BLaER1 treated with 17β-estradiol and CSF1 and Interleukin-3, amounts not matched to agents 10 nM and 100 nM (cell line): Measurements from ENCODE around the gene LRRC8A.
"Not testable (repeated sequence)": the region's sequence is repeated elsewhere in the genome, so short reads cannot be mapped to it uniquely, and the experiment has no call there.

Experiments used
- H3K27ac ChIP-seq, 11 experiments: shearing (Covaris generic); formaldehyde crosslinking; 2 replicates each; pipeline ENCODE4 v1.8.1; 2022
- H3K27me3 ChIP-seq, 11 experiments: shearing (Covaris generic); formaldehyde crosslinking; 2 replicates each; pipeline ENCODE4 v1.8.1; 2022
- H3K36me3 ChIP-seq, 11 experiments: shearing (Covaris generic); formaldehyde crosslinking; 2 replicates each; pipeline ENCODE4 v1.8.1; 2022
- H3K4me1 ChIP-seq, 10 experiments: shearing (Covaris generic); formaldehyde crosslinking; 2 replicates each; pipeline ENCODE4 v1.8.1; 2022
- H3K4me2 ChIP-seq, 11 experiments: shearing (Covaris generic); formaldehyde crosslinking; 2 replicates each; pipeline ENCODE4 v1.8.1; 2022
- H3K4me3 ChIP-seq, 10 experiments: shearing (Covaris generic); formaldehyde crosslinking; 2 replicates each; pipeline ENCODE4 v1.8.1; 2022
- H3K9ac ChIP-seq, 11 experiments: shearing (Covaris generic); formaldehyde crosslinking; 2 replicates each; pipeline ENCODE4 v1.8.1; 2022
- H3K9me3 ChIP-seq, 11 experiments: shearing (Covaris generic); formaldehyde crosslinking; replicated peaks in 1 of 11; 2 replicates each; pipeline ENCODE4 v1.8.1; 2022
- H4K20me1 ChIP-seq, 11 experiments: shearing (Covaris generic); formaldehyde crosslinking; 2 replicates each; pipeline ENCODE4 v1.8.1; 2022
- Cebpa-rat ChIP-seq, 11 experiments: shearing (Covaris generic); IDR thresholded peaks; 2 replicates each; pipeline ENCODE4 v1.8.1; 2022

Gene LRRC8A

DNA sequence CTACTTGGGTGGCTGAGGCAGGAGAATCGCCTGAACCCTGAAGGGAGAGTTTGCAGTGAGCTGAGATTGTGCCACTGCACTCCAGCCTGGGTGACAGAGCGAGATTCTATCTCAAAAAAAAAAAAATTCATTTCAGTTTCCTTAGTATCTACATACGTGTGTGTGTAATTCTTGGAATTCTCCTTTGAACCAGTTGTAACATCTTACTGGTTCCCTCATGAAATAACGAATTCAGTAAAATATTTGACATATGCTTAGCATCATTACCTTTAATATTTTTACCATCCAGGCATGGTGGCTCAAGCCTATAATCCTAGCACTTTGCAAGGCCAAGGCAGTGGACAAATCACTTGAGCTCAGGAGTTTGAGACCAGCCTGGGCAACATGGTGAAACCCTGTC is 47.6 kb downstream of the LRRC8A start:
- peaks cover 0 to 4% (median 0%) of the 10 kb centered on the region in 10 experiments; a peak in 1 of 20 replicates for H3K4me1 ChIP-seq
- no peak for TF ChIP-seq Cebpa-rat (IDR thresholded peaks at IDR 0.05)
- no peaks in the 10 kb centered on the region for H3K27me3 ChIP-seq
- H3K9me3 ChIP-seq, result no peaks in the 10 kb centered on the region
- H3K27ac ChIP-seq, result no peak overlapping the region
- H4K20me1 ChIP-seq, result no peaks in the 10 kb centered on the region
- H3K4me3 ChIP-seq, result no peak overlapping the region
- peaks cover 0 to 22% (median 5%) of the 10 kb centered on the region in 11 experiments; a peak in 5 of 22 replicates for H3K36me3 ChIP-seq
- no peak overlapping the region for H3K4me2 ChIP-seq
- H3K9ac ChIP-seq, result no peak overlapping the region

DNA sequence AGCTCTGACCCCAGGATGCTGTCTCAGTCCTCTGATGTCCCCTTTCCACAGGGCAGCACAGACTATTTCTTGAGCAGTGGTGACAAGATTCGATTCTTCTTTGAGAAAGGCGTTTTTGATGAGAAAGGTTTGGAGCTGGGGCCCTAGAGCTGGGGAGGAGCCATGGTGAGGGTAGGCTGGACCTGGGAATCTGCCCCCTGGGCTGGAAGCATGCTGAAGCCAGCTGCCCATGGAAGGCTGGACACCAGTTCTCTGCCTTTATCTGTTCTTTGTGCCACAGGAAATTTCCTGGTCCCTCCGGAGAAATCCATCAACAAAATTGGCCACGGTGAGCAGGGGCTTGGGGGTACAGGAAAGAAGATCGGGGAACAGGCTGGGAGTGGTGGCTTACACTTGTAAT is 51.8 kb downstream of the LRRC8A start:
- Histone ChIP-seq H3K27ac (no peak overlapping the region), H3K9me3 (no peaks in the 10 kb centered on the region), H4K20me1 (no peaks in the 10 kb centered on the region; a peak in 1 of 22 replicates), H3K4me2 (no peak overlapping the region), H3K9ac (no peak overlapping the region; a peak in 1 of 22 replicates), H3K27me3 (no peaks in the 10 kb centered on the region), H3K36me3 (peaks cover 0 to 23% (median 8%) of the 10 kb centered on the region in 11 experiments; a peak in 5 of 22 replicates), H3K4me3 (no peak overlapping the region), H3K4me1 (no peaks in the 10 kb centered on the region)
- TF ChIP-seq Cebpa-rat (IDR thresholded peaks at IDR 0.05), result no peak

DNA sequence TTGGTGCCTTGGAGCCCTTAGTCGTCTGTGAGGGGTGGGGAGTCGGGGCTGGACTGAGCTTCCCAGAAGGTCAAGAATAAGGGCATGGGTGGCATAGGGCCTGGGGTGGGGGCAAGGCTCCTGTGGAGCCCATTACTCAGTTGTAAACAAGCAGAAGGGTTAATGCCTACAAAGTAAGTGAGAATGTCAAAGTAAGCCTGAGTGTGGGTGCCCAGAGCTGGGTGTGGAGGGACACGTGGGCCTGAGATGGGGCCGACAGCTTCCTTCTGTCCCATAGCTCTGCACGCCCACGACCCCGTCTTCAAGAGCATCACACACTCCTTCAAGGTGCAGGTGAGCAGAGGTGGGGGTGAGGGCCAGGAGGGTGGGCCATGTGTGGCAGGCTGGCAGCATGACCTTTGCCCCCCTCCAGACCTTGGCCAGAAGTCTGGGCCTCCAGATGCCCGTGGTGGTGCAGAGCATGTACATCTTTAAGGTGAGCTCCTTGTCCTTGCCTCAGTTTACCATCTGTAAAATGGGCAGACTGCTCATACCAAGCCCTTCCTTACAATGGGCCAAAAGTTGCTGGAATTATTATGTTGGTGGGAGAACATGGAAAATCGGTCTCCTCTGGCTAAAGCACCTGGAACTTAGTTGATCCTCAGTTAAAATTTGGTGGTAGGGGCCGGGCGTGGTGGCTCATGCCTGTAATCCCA is 54.4 kb downstream of the LRRC8A start:
- no peak overlapping the region for H3K4me3 ChIP-seq
- H4K20me1 ChIP-seq, result no peaks in the 10 kb centered on the region; a peak in 1 of 22 replicates
- H3K36me3 ChIP-seq, result peaks cover 0 to 21% (median 8%) of the 10 kb centered on the region in 11 experiments; a peak in 8 of 22 replicates
- no peak overlapping the region for H3K27ac ChIP-seq
- no peak for TF ChIP-seq Cebpa-rat (IDR thresholded peaks at IDR 0.05)
- no peaks in the 10 kb centered on the region for H3K27me3 ChIP-seq
- no peak overlapping the region for H3K9ac ChIP-seq
- no peaks in the 10 kb centered on the region for H3K4me1 ChIP-seq
- no peak overlapping the region for H3K4me2 ChIP-seq
- no peaks in the 10 kb centered on the region for H3K9me3 ChIP-seq

DNA sequence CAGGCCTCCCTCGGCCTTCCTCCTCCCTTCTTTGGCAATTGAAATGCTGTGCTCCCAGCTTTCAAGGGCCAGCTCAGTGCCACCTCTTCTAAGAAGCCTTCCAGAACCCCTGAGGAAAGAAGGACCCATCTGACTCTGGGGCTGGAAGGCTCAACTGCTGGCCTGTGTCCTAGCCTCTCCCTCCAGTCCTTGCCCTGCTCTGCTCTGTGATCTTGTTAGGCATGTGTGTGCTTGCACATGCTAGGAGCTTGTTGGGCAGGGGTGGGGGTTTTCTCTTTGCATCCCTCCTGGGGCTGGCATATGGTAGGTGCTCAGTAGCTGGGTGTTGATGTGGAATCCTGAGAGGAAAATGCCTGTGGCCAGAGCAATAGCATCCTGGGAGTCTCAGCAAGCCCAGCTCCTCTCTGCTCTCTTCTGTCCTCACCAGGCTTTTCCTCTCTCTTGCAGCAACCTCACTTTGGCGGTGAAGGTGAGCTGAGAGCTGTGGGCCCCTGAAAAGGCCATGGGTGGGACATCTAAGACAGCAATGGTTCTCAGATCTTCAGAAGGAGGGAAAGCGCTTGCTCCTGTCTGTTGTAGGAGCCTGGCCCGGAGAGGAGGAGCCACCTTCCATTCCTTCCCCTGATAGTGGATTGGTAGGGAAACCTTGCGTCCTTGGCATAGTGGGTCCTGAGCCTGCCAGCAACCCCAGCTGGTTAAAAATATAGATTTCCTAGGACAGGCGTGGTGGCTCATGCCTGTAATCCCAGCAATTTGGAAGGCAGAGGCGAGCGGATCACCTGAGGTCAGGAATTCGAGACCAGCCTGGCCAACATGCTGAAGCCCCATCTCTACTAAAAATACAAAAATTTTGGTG is 55.6 kb downstream of the LRRC8A start:
- Histone ChIP-seq H3K4me1 (no peaks in the 10 kb centered on the region), H4K20me1 (no peaks in the 10 kb centered on the region; a peak in 1 of 22 replicates), H3K9me3 (no peaks in the 10 kb centered on the region), H3K36me3 (peaks cover 0 to 24% (median 8%) of the 10 kb centered on the region in 11 experiments; a peak in 10 of 22 replicates), H3K27me3 (no peaks in the 10 kb centered on the region), H3K27ac (no peak overlapping the region), H3K9ac (0 out of 22 replicates have a peak overlapping the region, but pooled peaks of 1 of the 11 experiments have one; percentile 1), H3K4me2 (no peak overlapping the region), H3K4me3 (no peak overlapping the region)
- TF ChIP-seq Cebpa-rat (IDR thresholded peaks at IDR 0.05), result no peak

DNA sequence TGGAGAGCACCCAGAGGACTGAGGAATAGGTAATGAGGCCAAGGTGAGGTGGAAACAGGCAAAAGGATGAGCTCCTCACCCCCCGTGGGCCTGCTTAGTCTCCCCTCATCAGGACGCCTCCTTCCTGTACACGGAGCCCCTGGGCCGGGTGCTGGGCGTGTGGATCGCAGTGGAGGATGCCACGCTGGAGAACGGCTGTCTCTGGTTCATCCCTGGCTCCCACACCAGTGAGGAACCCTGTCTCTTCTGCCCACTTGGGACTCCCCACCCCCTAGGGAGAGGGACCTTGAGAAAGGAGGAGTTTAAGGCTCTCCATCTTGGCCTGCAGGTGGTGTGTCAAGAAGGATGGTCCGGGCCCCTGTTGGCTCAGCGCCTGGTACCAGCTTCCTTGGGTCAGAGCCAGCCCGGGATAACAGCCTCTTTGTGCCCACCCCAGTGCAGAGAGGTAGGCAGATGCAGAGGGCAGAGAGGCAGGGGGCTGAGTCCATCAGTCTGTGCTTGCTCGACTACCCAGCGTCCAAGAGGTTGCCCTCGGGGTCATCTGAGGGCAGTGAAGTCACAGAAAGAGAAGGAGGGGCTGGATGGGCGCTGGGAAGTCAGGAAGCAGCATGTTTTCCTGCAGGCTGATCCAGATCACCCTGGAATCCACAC is 58.5 kb downstream of the LRRC8A start:
- peak overlapping the region in 1 of 11 experiments; percentile 21; a peak in 1 of 22 replicates for H3K9ac ChIP-seq
- H3K4me1 ChIP-seq, result no peaks in the 10 kb centered on the region
- H3K27me3 ChIP-seq, result no peaks in the 10 kb centered on the region
- no peaks in the 10 kb centered on the region; a peak in 1 of 22 replicates for H4K20me1 ChIP-seq
- H3K36me3 ChIP-seq, result peaks cover 0 to 33% (median 5%) of the 10 kb centered on the region in 11 experiments; a peak in 12 of 22 replicates
- H3K27ac ChIP-seq, result no peak overlapping the region; a peak in 1 of 22 replicates
- H3K4me2 ChIP-seq, result no peak overlapping the region
- no peak overlapping the region for H3K4me3 ChIP-seq
- no peaks in the 10 kb centered on the region for H3K9me3 ChIP-seq
- TF ChIP-seq Cebpa-rat (IDR thresholded peaks at IDR 0.05), result no peak

DNA sequence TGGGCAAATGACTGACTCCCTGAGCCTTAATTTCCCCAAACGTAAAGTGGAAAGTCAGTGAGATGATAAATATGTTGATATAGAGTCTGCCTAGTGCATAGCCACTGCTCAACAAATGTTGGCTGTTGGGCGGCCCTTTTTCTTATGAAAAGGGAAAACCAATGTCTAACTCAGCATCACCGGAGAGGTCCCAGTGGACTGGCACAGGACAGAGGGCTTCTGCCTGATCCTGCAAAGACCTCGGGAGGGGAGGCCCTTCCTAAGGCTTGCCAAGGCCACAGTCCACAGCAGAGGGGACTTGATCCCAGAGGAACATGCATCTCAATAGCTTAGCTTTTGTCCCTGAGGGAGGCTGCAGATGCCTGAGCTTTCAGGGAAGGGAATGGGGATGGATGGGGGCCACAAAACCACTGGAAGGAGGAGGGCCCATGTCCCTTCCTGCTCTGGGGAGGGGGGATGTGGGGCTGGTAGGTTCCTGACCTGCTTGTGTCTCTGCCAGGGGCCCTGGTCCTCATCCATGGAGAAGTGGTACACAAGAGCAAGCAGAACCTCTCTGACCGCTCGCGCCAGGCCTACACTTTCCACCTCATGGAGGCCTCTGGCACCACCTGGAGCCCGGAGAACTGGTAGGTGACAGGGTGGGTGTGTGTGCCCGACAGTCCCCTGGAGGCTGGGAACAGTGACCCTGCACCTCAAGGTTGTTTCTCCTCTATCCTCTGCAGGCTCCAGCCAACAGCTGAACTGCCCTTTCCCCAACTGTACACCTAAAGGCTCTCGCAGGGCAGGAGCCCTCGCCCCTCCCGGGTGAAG is 59.2 kb downstream of the LRRC8A start:
- no peak for TF ChIP-seq Cebpa-rat (IDR thresholded peaks at IDR 0.05)
- no peaks in the 10 kb centered on the region; a peak in 1 of 22 replicates for H4K20me1 ChIP-seq
- peaks cover 0 to 40% (median 9%) of the 10 kb centered on the region in 11 experiments; a peak in 16 of 22 replicates for H3K36me3 ChIP-seq
- H3K27ac ChIP-seq, result no peak overlapping the region; a peak in 1 of 22 replicates
- peak overlapping the region in 1 of 11 experiments; percentile 21; a peak in 1 of 22 replicates for H3K9ac ChIP-seq
- H3K4me3 ChIP-seq, result no peak overlapping the region
- H3K4me2 ChIP-seq, result no peak overlapping the region
- H3K9me3 ChIP-seq, result no peaks in the 10 kb centered on the region
- peaks cover under 1 to 6% (median 4%) of the 10 kb centered on the region in 10 experiments; a peak in 16 of 20 replicates for H3K4me1 ChIP-seq
- H3K27me3 ChIP-seq, result no peaks in the 10 kb centered on the region

DNA sequence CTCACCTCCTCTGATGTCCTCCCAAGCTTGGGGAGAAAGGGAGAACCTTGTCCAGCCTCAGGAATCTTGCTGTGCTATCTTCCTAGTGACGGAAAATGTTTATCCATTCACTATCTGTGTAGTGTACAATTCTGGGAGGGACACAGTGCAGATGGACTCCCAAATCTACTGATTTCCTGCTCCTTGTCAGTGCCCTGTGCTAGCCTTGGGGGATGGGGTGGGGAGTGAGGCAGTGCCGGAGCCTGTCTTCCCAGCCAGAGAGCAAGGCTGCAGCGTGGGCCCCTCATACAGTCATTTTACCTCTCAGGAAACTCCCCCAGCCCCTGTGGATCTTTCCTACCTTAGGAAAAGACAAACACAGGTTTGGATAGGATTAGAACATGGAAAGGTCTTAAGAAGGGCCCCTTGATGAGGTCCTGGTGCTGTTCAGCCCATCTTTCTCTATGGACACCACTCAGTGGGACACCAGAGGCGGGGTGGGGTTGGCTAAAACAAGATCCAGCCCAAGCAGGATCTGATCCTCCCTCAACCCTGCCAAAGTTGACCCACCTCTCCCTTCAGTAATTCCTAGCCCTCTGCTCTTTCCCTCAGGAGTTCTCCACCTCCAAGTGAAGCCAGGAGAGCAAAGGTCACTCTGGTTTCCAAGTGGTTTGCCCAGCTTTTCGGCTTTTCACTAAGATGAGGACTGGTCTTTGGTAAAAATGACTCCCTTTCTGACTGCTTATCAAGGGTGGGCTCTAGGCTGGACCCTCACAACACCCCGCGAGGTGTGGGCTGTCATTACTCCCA is 62.1 kb downstream of the LRRC8A start:
- Histone ChIP-seq H3K9me3 (no peaks in the 10 kb centered on the region), H3K9ac (peak overlapping the region in 1 of 11 experiments; percentile 25; a peak in 1 of 22 replicates), H3K4me1 (peaks cover 17 to 22% (median 21%) of the 10 kb centered on the region in 10 experiments), H4K20me1 (peaks cover 0 to 7% (median 0%) of the 10 kb centered on the region in 11 experiments; a peak in 2 of 22 replicates), H3K27ac (no peak overlapping the region), H3K4me2 (no peak overlapping the region), H3K27me3 (no peaks in the 10 kb centered on the region), H3K4me3 (no peak overlapping the region), H3K36me3 (peaks cover 0 to 42% (median 12%) of the 10 kb centered on the region in 11 experiments; a peak in 17 of 22 replicates)
- no peak for TF ChIP-seq Cebpa-rat (IDR thresholded peaks at IDR 0.05)

DNA sequence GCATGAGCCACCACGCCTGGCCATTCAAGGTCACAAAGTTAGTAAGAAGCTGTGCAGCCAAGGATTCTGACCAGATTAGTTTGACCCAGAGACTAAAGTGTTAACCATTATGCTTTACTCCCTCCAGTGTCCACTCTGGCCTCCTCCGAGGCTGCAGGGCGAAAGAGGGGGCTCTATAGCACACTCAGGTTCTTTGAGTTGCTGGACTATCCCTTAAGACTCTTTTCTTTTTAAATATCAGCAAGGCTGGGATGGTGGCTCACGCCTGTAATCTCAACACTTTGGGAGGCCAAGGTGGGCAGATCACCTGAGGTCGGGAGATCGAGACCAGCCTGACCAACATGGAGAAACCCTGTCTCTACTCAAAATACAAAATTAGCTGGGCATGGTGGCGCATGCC is 63.0 kb downstream of the LRRC8A start:
- H3K36me3 ChIP-seq, result peaks cover 2 to 50% (median 20%) of the 10 kb centered on the region in 11 experiments; a peak in 20 of 22 replicates
- H4K20me1 ChIP-seq, result peaks cover 0 to 14% (median 0%) of the 10 kb centered on the region in 11 experiments; a peak in 6 of 22 replicates

More for the DNA sequence above, 63.0 kb downstream of the LRRC8A start:
- H3K4me3 ChIP-seq, H3K27ac ChIP-seq, H3K9me3 ChIP-seq, H3K27me3 ChIP-seq, H3K4me2 ChIP-seq, H3K9ac ChIP-seq: not testable (repeated sequence)
- H3K4me1 ChIP-seq, result peaks cover 22 to 32% (median 28%) of the 10 kb centered on the region in 10 experiments
